Measurements from ENCODE around the gene SUSD4.

The SUSD4 gene

DNA sequence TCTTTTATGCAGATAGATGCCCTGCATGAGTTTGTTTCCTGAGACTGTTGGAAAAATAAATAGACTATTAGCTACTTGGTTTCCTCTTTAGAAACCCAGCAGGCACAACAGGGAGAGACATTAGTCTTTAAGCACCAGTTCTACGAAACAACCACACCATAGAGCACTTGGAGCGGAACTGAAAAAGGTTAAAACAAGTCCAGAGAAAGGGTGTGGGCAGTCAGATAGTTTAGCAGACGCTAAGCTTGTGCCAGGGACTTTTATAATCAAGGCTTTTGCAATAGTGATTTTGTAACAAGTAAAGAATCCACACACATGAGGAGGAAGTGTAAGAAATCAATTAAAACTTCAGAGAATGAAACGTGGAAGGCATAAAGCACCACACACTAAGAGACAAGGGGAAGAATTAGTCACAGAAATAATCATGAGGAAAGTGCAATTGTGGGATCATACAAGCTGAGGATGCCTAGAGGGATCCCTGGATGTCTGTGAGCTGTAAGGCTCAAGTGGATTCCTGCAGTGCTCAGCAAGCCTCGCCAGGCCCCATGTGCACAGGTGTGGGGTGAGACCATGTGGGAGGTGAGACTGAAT, 183.2 kb downstream of the SUSD4 start:
- no peak for DNase-seq (ENCODE audit: low spot score)

DNA sequence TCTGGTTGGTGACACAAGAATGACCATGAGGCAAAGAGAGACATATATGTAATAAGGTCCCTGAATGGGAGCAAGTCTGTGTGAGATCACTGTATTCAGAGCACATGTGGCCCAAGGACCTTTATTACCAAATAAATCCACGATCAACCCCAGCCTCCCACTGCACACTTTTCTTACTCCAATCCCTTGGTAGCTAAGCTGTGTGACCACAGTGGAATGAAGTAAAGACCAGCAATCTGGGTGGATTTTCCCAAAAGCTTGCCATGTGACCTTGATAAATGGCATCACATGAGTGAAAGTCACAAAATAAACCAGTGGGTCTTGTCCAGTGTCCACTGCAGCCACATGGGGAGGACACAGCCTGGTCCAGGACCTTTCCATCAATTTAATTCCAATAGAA, 184.2 kb downstream of the SUSD4 start:
- DNase-seq (ENCODE audit: low spot score), result no peak

DNA sequence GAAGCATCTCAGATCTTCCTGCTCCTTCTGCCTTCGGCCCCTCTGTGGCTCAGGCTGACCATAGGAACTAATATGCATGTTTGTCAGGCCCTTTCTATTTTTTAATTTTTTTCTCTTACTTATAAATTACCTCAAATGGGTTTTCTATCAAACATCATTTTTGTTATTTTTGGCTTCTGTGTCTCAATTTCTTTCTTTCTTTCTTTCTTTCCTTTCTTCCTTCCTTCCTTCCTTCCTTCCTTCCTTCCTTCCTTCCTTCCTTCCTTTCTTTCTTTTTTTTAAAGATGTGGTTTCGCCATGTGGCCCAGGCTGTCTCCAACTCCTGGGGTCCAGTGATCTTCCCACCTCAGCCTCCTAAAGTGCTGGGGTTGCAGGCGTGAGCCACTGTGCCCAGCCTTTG, 184.7 kb downstream of the SUSD4 start:
- no peak for DNase-seq (ENCODE audit: low spot score)

DNA sequence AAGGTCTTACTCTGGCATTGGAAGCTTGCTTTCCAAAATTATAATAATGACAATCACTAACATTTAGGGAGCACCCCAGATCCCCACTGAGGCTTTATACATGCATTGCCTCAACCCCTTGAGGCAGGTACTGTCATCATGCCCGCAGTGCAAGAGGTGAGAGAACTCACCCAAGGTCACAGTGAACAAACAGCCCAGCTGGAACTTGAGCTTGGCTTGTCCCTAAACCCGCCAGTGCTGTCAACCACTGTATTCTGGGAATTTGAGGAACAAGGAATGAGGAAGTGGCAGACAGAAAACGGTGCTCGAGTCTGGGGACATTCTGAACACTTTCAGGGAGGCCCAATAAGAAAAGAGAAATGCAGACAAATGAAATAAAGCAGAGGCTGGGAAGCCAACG, 186.3 kb downstream of the SUSD4 start:
- no peak for DNase-seq (ENCODE audit: low spot score)

DNA sequence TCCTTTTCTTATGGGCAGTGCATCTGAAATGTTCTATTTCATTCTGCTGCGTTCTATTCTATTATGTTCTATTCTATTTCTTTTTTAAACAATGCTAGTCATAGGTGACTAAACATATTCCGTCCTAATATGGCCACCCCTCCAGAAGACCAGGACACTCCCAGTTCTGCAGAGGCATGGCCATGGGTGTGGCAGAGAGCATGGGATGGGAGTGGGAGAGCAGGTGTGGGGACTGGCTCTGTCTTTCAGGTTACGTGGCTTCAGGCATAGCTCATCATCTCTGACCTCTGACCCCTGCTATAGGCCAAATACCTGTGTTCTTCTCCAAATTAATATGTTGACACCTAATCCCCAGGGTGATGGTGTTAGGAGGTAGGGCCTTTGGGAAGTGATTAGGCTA, 187.5 kb downstream of the SUSD4 start:
- DNase-seq (ENCODE audit: low spot score), result peak; percentile 56

DNA sequence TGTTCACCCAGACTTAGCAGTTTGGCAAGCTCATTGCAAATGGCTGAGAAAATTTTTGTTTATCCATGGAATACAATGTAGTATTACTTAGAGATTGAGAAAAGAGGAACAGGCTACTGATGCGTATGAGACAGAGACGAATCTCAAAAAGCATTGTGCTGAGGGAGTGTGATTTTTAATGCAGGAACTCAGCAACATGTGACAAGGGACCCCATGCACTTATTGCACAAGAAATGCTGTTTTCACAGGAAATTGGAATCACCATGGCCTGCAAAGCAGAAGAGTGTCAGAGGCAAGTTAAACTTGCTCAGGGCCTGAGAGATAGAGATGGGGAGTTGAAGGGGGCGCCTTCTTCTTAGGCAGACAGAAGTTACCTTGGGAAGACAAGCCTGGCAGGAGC, 188.3 kb downstream of the SUSD4 start:
- no peak for DNase-seq (ENCODE audit: low spot score)

DNA sequence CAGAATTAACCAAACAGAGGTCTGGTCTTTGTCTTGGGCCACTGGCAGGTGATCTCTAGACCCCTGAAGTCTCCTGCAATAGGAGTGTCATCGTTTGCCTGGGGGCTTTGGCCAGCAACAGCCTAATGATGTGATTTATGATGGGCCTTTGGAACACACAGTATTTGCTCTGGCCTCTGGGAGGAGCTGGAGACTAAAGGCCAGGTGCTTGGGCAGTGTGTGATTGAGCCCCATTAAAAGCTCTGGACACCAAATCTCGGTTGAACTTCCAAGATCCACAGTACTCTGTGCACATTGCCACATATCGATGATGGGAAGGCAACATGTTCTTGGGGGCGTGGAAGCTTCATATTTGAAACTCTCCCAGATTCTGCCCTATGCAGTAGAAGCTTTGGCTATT, 188.9 kb downstream of the SUSD4 start:
- DNase-seq (ENCODE audit: low spot score), result peak; percentile 42

Measured in SW480 (cell line).